OCI-LY1 (cell line): ENCODE data around the gene L3HYPDH.
A peak's percentile ranks its signal among the peaks of the same experiment; 100 is the strongest.

Experiments used
- H2AFZ ChIP-seq: fragments of 200-600 bp; sonication (generic), shearing (Covaris generic); 2 replicates; pipeline ENCODE4 v1.6.0; 2014; ENCODE audit warnings: antibody characterized with exemption, mild to moderate bottlenecking, low read length
- H3F3A ChIP-seq: fragments of 200-600 bp; sonication (generic), shearing (Covaris generic); 2 replicates; pipeline ENCODE4 v1.6.0; 2014; ENCODE audit warnings: mild to moderate bottlenecking, antibody characterized with exemption, low read length, moderate library complexity; ENCODE audit not compliant: insufficient read depth
- H3K27ac ChIP-seq: fragments of 200-600 bp; sonication (generic); 2 replicates; pipeline ENCODE4 v1.5.1; 2014; ENCODE audit warnings: low read length, mixed run types, mild to moderate bottlenecking, low read depth; ENCODE audit not compliant: poor library complexity, severe bottlenecking
- H3K27me3 ChIP-seq: fragments of 200-600 bp; sonication (generic); 2 replicates; pipeline ENCODE4 v1.6.0; 2014; ENCODE audit warnings: antibody characterized with exemption, mild to moderate bottlenecking, low read length, moderate library complexity; ENCODE audit not compliant: insufficient read depth
- H3K36me3 ChIP-seq: fragments of 200-600 bp; sonication (generic); 2 replicates; pipeline ENCODE4 v1.6.1; 2014; ENCODE audit warnings: mild to moderate bottlenecking, antibody characterized with exemption, low read length, moderate library complexity, mixed read lengths; ENCODE audit not compliant: insufficient read depth
- H3K4me1 ChIP-seq: fragments of 200-600 bp; sonication (generic); 2 replicates; pipeline ENCODE4 v1.5.1; 2014; ENCODE audit warnings: mild to moderate bottlenecking, low read length, moderate library complexity; ENCODE audit not compliant: insufficient read depth, severe bottlenecking
- H3K4me2 ChIP-seq: fragments of 200-600 bp; sonication (generic), shearing (Covaris generic); 2 replicates; pipeline ENCODE4 v1.6.1; 2014; ENCODE audit warnings: low read length
- H3K4me3 ChIP-seq: fragments of 200-600 bp; sonication (generic); 2 replicates; pipeline ENCODE4 v1.5.1; 2014; ENCODE audit warnings: low read length, low read depth, mild to moderate bottlenecking, mixed read lengths; ENCODE audit not compliant: poor library complexity, severe bottlenecking
- H3K79me2 ChIP-seq: fragments of 200-600 bp; shearing (Covaris generic); 2 replicates; pipeline ENCODE4 v1.6.1; 2016; ENCODE audit warnings: mixed run types, low read length, mixed read lengths; ENCODE audit not compliant: insufficient read depth
- H3K9ac ChIP-seq: fragments of 200-600 bp; sonication (generic), shearing (Covaris generic); 2 replicates; pipeline ENCODE4 v1.6.1; 2014; ENCODE audit warnings: mild to moderate bottlenecking, low read length, mixed read lengths
- H3K9me2 ChIP-seq: fragments of 200-600 bp; sonication (generic), shearing (Covaris generic); 2 replicates; pipeline ENCODE4 v1.6.1; 2014; ENCODE audit warnings: low read depth, mild to moderate bottlenecking, low read length, mixed read lengths
- H3K9me3 ChIP-seq: fragments of 200-600 bp; shearing (Covaris generic); 2 replicates; pipeline ENCODE4 v1.6.1; 2014; ENCODE audit warnings: low read length, mixed read lengths
- H4K20me1 ChIP-seq: fragments of 200-600 bp; sonication (generic), shearing (Covaris generic); 2 replicates; pipeline ENCODE4 v1.6.0; 2016; ENCODE audit warnings: mild to moderate bottlenecking, low read length; ENCODE audit not compliant: insufficient read depth
- EZH2 ChIP-seq: fragments of 200-600 bp; sonication (generic), shearing (Covaris generic); IDR thresholded peaks from 2 replicates; pipeline ENCODE4 v1.8.0; 2017; ENCODE audit warnings: borderline replicate concordance, mixed run types, mild to moderate bottlenecking, antibody characterized with exemption, low read length, moderate library complexity, mixed read lengths
- TF ChIP-seq, protein P1 (sequence below): fragments of 200-600 bp; sonication (generic), shearing (Covaris generic); IDR thresholded peaks from 2 replicates; pipeline ENCODE4 v1.5.1; 2017; ENCODE audit warnings: mild to moderate bottlenecking, antibody characterized with exemption, low read length, moderate library complexity, mixed read lengths

The L3HYPDH gene

DNA sequence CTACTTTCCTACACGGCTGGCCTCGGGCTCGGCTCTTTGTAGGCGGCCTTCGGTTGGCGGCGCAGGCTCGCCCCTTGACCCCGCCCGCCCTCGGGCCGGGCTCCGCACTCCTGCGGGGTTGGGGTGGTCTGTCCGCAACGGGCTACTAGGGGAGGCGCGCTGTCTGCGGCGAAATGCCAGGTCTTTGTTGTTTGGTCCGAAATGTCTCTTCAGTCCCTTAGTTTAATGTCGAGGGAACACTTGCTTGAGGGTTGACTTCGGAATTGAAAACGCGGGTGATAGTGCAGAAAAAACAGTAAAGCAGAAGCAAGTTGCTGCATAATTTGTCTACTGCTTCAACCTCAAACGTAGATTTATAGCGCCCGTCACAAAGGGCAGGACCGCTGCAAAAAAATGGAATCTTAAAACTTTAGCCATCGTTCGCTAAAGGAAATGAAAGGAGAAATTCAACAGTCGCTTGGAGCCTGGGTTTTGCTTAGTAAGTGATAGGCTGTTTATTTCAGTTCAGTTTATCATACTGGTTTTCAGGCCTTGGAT is 499 bp upstream of the L3HYPDH start:
- H3K9ac ChIP-seq = peak overlapping the region; percentile 82
- H3K4me2 ChIP-seq = peak overlapping the region; percentile 96
- no peaks in the 10 kb centered on the region for H3F3A ChIP-seq
- peaks cover 49% of the 10 kb centered on the region for H3K4me1 ChIP-seq
- H3K79me2 ChIP-seq = peaks cover 11% of the 10 kb centered on the region
- peak overlapping the region; percentile 70 for H3K4me3 ChIP-seq
- TF ChIP-seq, protein P1, sequence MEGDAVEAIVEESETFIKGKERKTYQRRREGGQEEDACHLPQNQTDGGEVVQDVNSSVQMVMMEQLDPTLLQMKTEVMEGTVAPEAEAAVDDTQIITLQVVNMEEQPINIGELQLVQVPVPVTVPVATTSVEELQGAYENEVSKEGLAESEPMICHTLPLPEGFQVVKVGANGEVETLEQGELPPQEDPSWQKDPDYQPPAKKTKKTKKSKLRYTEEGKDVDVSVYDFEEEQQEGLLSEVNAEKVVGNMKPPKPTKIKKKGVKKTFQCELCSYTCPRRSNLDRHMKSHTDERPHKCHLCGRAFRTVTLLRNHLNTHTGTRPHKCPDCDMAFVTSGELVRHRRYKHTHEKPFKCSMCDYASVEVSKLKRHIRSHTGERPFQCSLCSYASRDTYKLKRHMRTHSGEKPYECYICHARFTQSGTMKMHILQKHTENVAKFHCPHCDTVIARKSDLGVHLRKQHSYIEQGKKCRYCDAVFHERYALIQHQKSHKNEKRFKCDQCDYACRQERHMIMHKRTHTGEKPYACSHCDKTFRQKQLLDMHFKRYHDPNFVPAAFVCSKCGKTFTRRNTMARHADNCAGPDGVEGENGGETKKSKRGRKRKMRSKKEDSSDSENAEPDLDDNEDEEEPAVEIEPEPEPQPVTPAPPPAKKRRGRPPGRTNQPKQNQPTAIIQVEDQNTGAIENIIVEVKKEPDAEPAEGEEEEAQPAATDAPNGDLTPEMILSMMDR = no peak
- no peak for TF ChIP-seq EZH2
- no peaks in the 10 kb centered on the region for H3K9me2 ChIP-seq
- H3K27ac ChIP-seq = peak overlapping the region; percentile 46
- H3K9me3 ChIP-seq = no peaks in the 10 kb centered on the region
- H3K36me3 ChIP-seq = peaks cover 24% of the 10 kb centered on the region
- peak overlapping the region; percentile 32; the same call in 1 of the 2 replicates for H2AFZ ChIP-seq
- H4K20me1 ChIP-seq = no peaks in the 10 kb centered on the region
- no peaks in the 10 kb centered on the region for H3K27me3 ChIP-seq

DNA sequence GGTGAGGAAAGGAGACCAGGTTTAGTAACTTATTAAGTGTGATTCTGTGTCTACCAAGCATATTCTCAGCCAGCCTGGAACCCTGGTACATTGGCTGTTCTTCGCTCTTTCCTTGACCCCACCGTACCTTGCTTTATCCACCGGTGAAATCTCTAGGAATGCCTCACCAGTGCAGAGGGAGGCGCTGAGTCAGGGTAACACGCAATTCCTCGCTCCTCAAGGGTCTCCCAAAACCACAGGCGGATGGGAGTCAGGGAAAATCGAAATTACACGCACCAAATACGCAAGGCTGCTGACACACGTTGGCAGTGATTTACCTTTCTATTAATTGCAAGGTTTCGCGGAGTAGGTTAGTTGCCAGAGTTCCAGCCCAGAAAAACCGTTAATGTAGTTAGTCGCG is 845 bp downstream of the L3HYPDH start:
- no peak overlapping the region for H2AFZ ChIP-seq

DNA sequence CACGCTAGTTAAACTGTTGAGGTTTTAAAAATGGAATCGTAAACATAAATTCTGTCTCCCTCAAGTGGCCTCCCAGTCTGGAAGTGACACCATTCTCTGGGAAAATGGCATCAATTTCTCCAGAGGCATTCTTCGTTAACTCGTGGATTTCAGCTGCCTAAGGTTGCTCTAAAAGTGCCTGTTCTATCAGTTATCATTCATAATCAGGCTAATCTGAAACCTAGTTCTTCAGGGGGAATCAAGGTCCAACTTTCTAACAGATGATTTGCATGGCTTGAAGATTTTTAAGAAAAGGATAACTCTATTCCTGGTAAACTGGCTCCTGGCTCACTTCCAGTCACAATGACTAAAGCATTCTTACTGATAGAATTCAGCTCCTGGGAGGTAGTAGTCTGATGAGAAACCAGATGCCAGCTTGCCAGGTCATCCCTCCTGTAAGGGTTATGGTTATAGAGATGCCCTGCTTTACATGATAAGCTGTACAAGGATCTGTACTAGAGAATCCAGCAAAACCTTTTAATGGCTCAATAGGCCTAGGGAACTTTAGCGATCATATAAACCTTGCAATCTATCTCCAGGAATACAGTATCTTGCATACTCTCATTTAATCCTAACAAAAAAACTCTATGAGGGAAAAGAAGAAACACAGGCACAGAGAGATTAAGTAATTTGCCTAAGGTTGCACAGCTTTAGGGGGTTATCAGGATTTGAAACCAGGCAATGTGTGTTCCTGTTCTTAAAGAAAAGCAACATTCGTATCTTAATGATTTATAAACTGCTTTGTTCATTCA is 1.5 kb downstream of the L3HYPDH start:
- H3K4me2 ChIP-seq = peak overlapping the region; percentile 96
- no peaks in the 10 kb centered on the region for H4K20me1 ChIP-seq
- H3F3A ChIP-seq = no peaks in the 10 kb centered on the region
- TF ChIP-seq EZH2 = no peak
- TF ChIP-seq, protein P1 = no peak
- peaks cover 49% of the 10 kb centered on the region for H3K4me1 ChIP-seq
- peak overlapping the region; percentile 82 for H3K9ac ChIP-seq
- peaks cover 8% of the 10 kb centered on the region for H3K36me3 ChIP-seq
- peak overlapping the region; percentile 70 for H3K4me3 ChIP-seq
- no peaks in the 10 kb centered on the region for H3K9me3 ChIP-seq
- H2AFZ ChIP-seq = no peak overlapping the region
- no peak overlapping the region for H3K27ac ChIP-seq
- no peaks in the 10 kb centered on the region for H3K9me2 ChIP-seq
- H3K79me2 ChIP-seq = peaks cover 11% of the 10 kb centered on the region
- no peaks in the 10 kb centered on the region for H3K27me3 ChIP-seq

More for the DNA sequence above, 845 bp downstream of the L3HYPDH start:
- no peaks in the 10 kb centered on the region for H3K27me3 ChIP-seq
- no peak for TF ChIP-seq EZH2
- H3K79me2 ChIP-seq = peaks cover 11% of the 10 kb centered on the region
- no peak overlapping the region for H3K27ac ChIP-seq
- H3K4me1 ChIP-seq = peaks cover 49% of the 10 kb centered on the region
- peak overlapping the region; percentile 82 for H3K9ac ChIP-seq
- H3K9me2 ChIP-seq = no peaks in the 10 kb centered on the region
- peaks cover 14% of the 10 kb centered on the region for H3K36me3 ChIP-seq
- no peaks in the 10 kb centered on the region for H4K20me1 ChIP-seq
- peak overlapping the region; percentile 96 for H3K4me2 ChIP-seq
- no peaks in the 10 kb centered on the region for H3F3A ChIP-seq
- no peaks in the 10 kb centered on the region for H3K9me3 ChIP-seq
- peak overlapping the region; percentile 70 for H3K4me3 ChIP-seq
